Diencephalon (tissue), 1 donor: ENCODE measurements around the gene CAMLG. TPM values are rescaled to one million over a fixed set of nuclear protein-coding genes. Genes with fewer than 3 reads are reported as not detected.

Experiments used
- small RNA-seq: library from RNA; depleted of rRNA; stranded (forward); fragments of <200 nt; gene quantifications from one replicate; pipeline ENCODE3, GENCODE V24; 2014
- total RNA-seq: library from RNA; depleted of rRNA; stranded (reverse); fragments of >200 nt; gene quantifications from one replicate; pipeline ENCODE4 v1.2.3, GENCODE V29; 2014

CAMLG gene
- total RNA-seq = 61.8 TPM

GRCh38 chr5:134738133-134738962 lies at the start of gene CAMLG:
CAMLG (plus strand) TSS chr5:134738548; CDS start chr5:134738621, 73 bp downstream.

GRCh38 chr5:134758504-134759341 lies 20.4 kb downstream of the CAMLG start, which contains the start of gene DDX46:
DDX46 (plus strand) TSS chr5:134758779; CDS start chr5:134758939, 160 bp downstream.

Small RNAs within 50 kb of the gene (small RNA-seq; reads per million reads assigned to genes)
- gene RNU6-1164P = not detected
- not detected for gene RNU6-757P

Other genes with a start within 250 kb of the CAMLG start
- 5.8 TPM for gene JADE2, start 212.9 kb upstream of the CAMLG start, total RNA-seq
- gene SAR1B, start 105.7 kb upstream of the CAMLG start, total RNA-seq = 48.4 TPM
- gene SEC24A, start 89.8 kb upstream of the CAMLG start, total RNA-seq = 26.1 TPM
- gene DDX46, start 20.2 kb downstream of the CAMLG start, total RNA-seq = 39.2 TPM
- gene C5orf24, start 107.4 kb downstream of the CAMLG start, total RNA-seq = 106 TPM
- 105 TPM for gene TXNDC15, start 135.8 kb downstream of the CAMLG start, total RNA-seq
- 10.4 TPM for gene PCBD2, start 166.6 kb downstream of the CAMLG start, total RNA-seq
- 0.23 TPM for gene CATSPER3, start 229.4 kb downstream of the CAMLG start, total RNA-seq